PC-3 (cell line): ENCODE data around the gene MDH1B. TPM values are rescaled to one million over a fixed set of nuclear protein-coding genes. Genes with fewer than 3 reads are reported as not detected.

Experiments used
- ATAC-seq: fragments of 200-7000 bp; cut with Tn5 transposase; 2 replicates; pipeline ENCODE4 v1.9.1; 2020; ENCODE audit warnings: mild to moderate bottlenecking, moderate library complexity
- BruUV-seq: library from RNA; stranded (reverse); fragments of 400-500 nt; replicated peaks from 2 replicates; lab custom pipeline; 2021; lab: Mats Ljungman, UMichigan
- CTCF ChIA-PET: fragments of 300-600 bp; sonication (Branson Sonifier 250); formaldehyde crosslinking; loops from one replicate; lab custom pipeline; 2022; ENCODE audit warnings: antibody characterized with exemption; lab: Charles Lee
- POLR2A ChIA-PET: fragments of 300-600 bp; sonication (Branson Sonifier 250); formaldehyde crosslinking; loops from one replicate; lab custom pipeline; 2022; ENCODE audit warnings: antibody characterized with exemption; ENCODE audit not compliant: unreplicated experiment; lab: Charles Lee
- DNase-seq: peaks from one replicate; pipeline ENCODE4 v3.0.0-alpha.2; 2015
- H2AFZ ChIP-seq: fragments of 300-600 bp; sonication (generic); 2 replicates; pipeline ENCODE4 v1.6.0; 2016; ENCODE audit warnings: antibody characterized with exemption, low read length
- H3F3A ChIP-seq: fragments of 300-600 bp; sonication (generic); one replicate; pipeline ENCODE4 v1.6.0; 2017; ENCODE audit warnings: antibody characterized with exemption, low read length, control low read depth, mild to moderate bottlenecking; ENCODE audit not compliant: unreplicated experiment
- H3K27ac ChIP-seq: fragments of 300-600 bp; sonication (generic); 2 replicates; pipeline ENCODE4 v1.5.1; 2016; ENCODE audit warnings: mild to moderate bottlenecking, low read length
- H3K27me3 ChIP-seq: fragments of 300-600 bp; sonication (generic); 2 replicates; pipeline ENCODE4 v1.6.1; 2016; ENCODE audit warnings: low read length, mixed read lengths
- H3K36me3 ChIP-seq: fragments of 300-600 bp; sonication (generic); 2 replicates; pipeline ENCODE4 v1.6.1; 2016; ENCODE audit warnings: low read depth, mixed run types, low read length, mixed read lengths
- H3K4me1 ChIP-seq: fragments of 300-600 bp; sonication (generic); 2 replicates; pipeline ENCODE4 v1.5.1; 2016; ENCODE audit warnings: low read length; ENCODE audit not compliant: insufficient read depth
- H3K4me2 ChIP-seq: fragments of 300-600 bp; sonication (generic); 2 replicates; pipeline ENCODE4 v1.6.0; 2016; ENCODE audit warnings: low read length
- H3K4me3 ChIP-seq: fragments of 300-600 bp; sonication (generic); 2 replicates; pipeline ENCODE4 v1.5.1; 2016; ENCODE audit warnings: mild to moderate bottlenecking, low read length, mixed read lengths
- H3K79me2 ChIP-seq: fragments of 300-600 bp; sonication (generic); 2 replicates; pipeline ENCODE4 v1.6.1; 2017; ENCODE audit warnings: low read length, mixed read lengths
- H3K9ac ChIP-seq: fragments of 300-600 bp; sonication (generic); 2 replicates; pipeline ENCODE4 v1.6.0; 2016; ENCODE audit warnings: mild to moderate bottlenecking, low read length
- H3K9me2 ChIP-seq: fragments of 300-600 bp; sonication (generic); replicated peaks from 2 replicates; pipeline ENCODE4 v1.6.1; 2016; ENCODE audit warnings: mixed run types, low read length, mixed read lengths
- H3K9me3 ChIP-seq: fragments of 300-600 bp; sonication (generic); 2 replicates; pipeline ENCODE4 v1.6.1; 2016; ENCODE audit warnings: low read length, mixed read lengths
- H4K20me1 ChIP-seq: fragments of 300-600 bp; sonication (generic); 2 replicates; pipeline ENCODE4 v1.6.1; 2016; ENCODE audit warnings: low read length, mixed read lengths
- CTCF ChIP-seq: fragments of 300-600 bp; sonication (generic); conservative IDR thresholded peaks from 2 replicates; pipeline ENCODE4 v1.5.1; 2017; ENCODE audit warnings: antibody characterized with exemption, low read depth, mild to moderate bottlenecking, low read length
- EZH2 ChIP-seq: fragments of 300-600 bp; sonication (generic); IDR thresholded peaks from one replicate; pipeline ENCODE4 v1.6.1; 2017; ENCODE audit warnings: antibody characterized with exemption, mild to moderate bottlenecking, low read length; ENCODE audit not compliant: unreplicated experiment
- EZH2phosphoT487 ChIP-seq: fragments of 300-600 bp; sonication (generic); IDR thresholded peaks from 2 replicates; pipeline ENCODE4 v1.6.1; 2018; ENCODE audit warnings: mild to moderate bottlenecking, antibody characterized with exemption, low read length, borderline replicate concordance
- intact Hi-C: fragments of 100-400 bp; cut with micrococcal nuclease; formaldehyde crosslinking; loops from 2 replicates; pipeline ENCODE4 v1.9.0; 2023
- total RNA-seq: library from RNA; depleted of rRNA; stranded (reverse); fragments of >200 nt; gene quantifications from 2 replicates; pipeline ENCODE4 v1.2.3, GENCODE V29; 2014

Gene MDH1B
- total RNA-seq, 1 experiment from 2014 or later = 0.40 TPM

- TF ChIP-seq EZH2 (no peak), CTCF (no peak), EZH2phosphoT487 (no peak)
These were observed 28.2 kb downstream of the MDH1B start for GRCh38 chr2:206736935-206737334.

GRCh38 chr2:206733341-206733740, 31.8 kb downstream of the MDH1B start:
- DNase-seq (no peak), ATAC-seq (no peak)
- no peaks in the 10 kb centered on the region for H3K79me2 ChIP-seq
- BruUV-seq = no TSS peak
- ChIA-PET POLR2A (no interaction called here), CTCF (no interaction called here)
- no peak overlapping the region for H3K4me2 ChIP-seq
- intact Hi-C loops = no loop called here
- H2AFZ ChIP-seq = no peak overlapping the region
- no peaks in the 10 kb centered on the region for H3K36me3 ChIP-seq
- no peak overlapping the region for H3K9ac ChIP-seq
- H3K4me3 ChIP-seq = no peak overlapping the region
- H4K20me1 ChIP-seq = no peaks in the 10 kb centered on the region
- no peak overlapping the region for H3K27ac ChIP-seq
- peaks cover 4% of the 10 kb centered on the region for H3K4me1 ChIP-seq
- H3K9me3 ChIP-seq = no peaks in the 10 kb centered on the region
- no peaks in the 10 kb centered on the region for H3F3A ChIP-seq
- H3K9me2 ChIP-seq = no peaks in the 10 kb centered on the region
- H3K27me3 ChIP-seq = peaks cover 13% of the 10 kb centered on the region; the same call in 1 of the 2 replicates
- TF ChIP-seq EZH2 (no peak), EZH2phosphoT487 (no peak), CTCF (no peak)

More at GRCh38 chr2:206736935-206737334, 28.2 kb downstream of the MDH1B start:
- Histone ChIP-seq H3K27ac (no peak overlapping the region), H3K9ac (no peak overlapping the region), H3K79me2 (no peaks in the 10 kb centered on the region), H3K4me3 (no peak overlapping the region), H2AFZ (no peak overlapping the region), H3K27me3 (no peaks in the 10 kb centered on the region; the same call in 1 of the 2 replicates), H3F3A (no peaks in the 10 kb centered on the region), H3K36me3 (no peaks in the 10 kb centered on the region), H3K4me1 (no peaks in the 10 kb centered on the region), H3K4me2 (no peak overlapping the region), H4K20me1 (no peaks in the 10 kb centered on the region), H3K9me3 (no peaks in the 10 kb centered on the region), H3K9me2 (no peaks in the 10 kb centered on the region)
- ATAC-seq = no peak
- DNase-seq = peak; percentile 8
- ChIA-PET CTCF (no interaction called here), POLR2A (no interaction called here)
- intact Hi-C loops = no loop called here
- no TSS peak for BruUV-seq

GRCh38 chr2:206728277-206729199, 36.6 kb downstream of the MDH1B start:
- POLR2A ChIA-PET = interaction anchor here (0.6 kb wide), 1 partner anchor 1464 kb away, joined by 5 read pairs; no protein-coding TSS in a partner anchor

More at GRCh38 chr2:206728277-206729199, 36.6 kb downstream of the MDH1B start:
- Histone ChIP-seq H3K9me2 (no peaks in the 10 kb centered on the region), H3K4me3 (no peak overlapping the region), H3F3A (no peaks in the 10 kb centered on the region), H2AFZ (no peak overlapping the region), H3K4me1 (peaks cover 7% of the 10 kb centered on the region), H3K9me3 (no peaks in the 10 kb centered on the region), H3K79me2 (no peaks in the 10 kb centered on the region), H4K20me1 (no peaks in the 10 kb centered on the region), H3K9ac (no peak overlapping the region), H3K27ac (no peak overlapping the region), H3K36me3 (no peaks in the 10 kb centered on the region), H3K27me3 (peaks cover 13% of the 10 kb centered on the region; the same call in 1 of the 2 replicates), H3K4me2 (0 out of 2 replicates have a peak overlapping the region, but pooled peaks have one; percentile 8)
- TF ChIP-seq CTCF (no peak), EZH2 (no peak), EZH2phosphoT487 (no peak)
- no TSS peak for BruUV-seq
- ATAC-seq = peak; percentile 99
- intact Hi-C loops = no loop called here
- peak; percentile 82 for DNase-seq
- CTCF ChIA-PET = interaction anchor here (0.5 kb wide), 1 partner anchor 52 kb away, joined by 4 read pairs; no protein-coding TSS in a partner anchor
